ENCODE data around the gene ZEB1. TPM values are rescaled to one million over a fixed set of nuclear protein-coding genes. Genes with fewer than 3 reads are reported as not detected.

The ZEB1 gene
- total and polyA plus RNA-seq, 2 of the 4 experiments (the other 2 are of a cell fraction) = 23.7 to 108 TPM

DNA sequence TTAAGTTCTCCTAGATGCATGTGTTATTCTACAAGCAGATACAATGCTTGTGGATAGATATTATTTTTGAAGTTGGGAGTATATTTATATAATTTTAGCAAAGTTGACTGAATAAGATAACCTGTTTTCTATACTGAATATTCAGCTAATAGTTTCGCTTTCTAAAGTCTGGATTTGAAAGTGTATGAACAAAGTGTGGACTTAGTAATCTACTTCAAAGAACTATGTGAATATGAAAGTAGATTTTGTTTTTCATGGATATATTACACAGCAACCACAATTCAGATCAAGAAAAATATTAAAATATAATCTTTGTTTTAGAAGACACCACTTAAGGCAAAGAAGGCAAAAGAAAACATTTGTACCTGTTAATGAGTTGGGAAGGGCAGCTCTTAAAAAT, 78.8 kb downstream of the ZEB1 start:
- H2AK5ac ChIP-seq (ENCODE audit: low read depth, low read length) = no peak overlapping the region
- ChIA-PET CTCF (no interaction called here), POLR2A (ENCODE audit: unreplicated experiment) (no interaction called here)
- no peak overlapping the region for H3K4ac ChIP-seq (ENCODE audit: low read depth, low read length)
- no peaks in the 10 kb centered on the region for H3K27me3 ChIP-seq (ENCODE audit: control insufficient read depth, insufficient read depth, low read length)
- intact Hi-C loops (cut with micrococcal nuclease) = no loop called here
- no peak overlapping the region for H3K4me3 ChIP-seq (ENCODE audit: insufficient read depth, low read depth, low read length)
- no peak overlapping the region for H4K5ac ChIP-seq (ENCODE audit: low read depth, low read length)
- H3K9me1 ChIP-seq (ENCODE audit: insufficient read depth, low read length) = peaks cover 8% of the 10 kb centered on the region
- H3K9me3 ChIP-seq (ENCODE audit: control insufficient read depth, insufficient read depth, low read length) = no peaks in the 10 kb centered on the region
- H3K4me1 ChIP-seq (ENCODE audit: control insufficient read depth, insufficient read depth, low read length) = peaks cover 5% of the 10 kb centered on the region; the same call in 1 of the 2 replicates
- H2BK15ac ChIP-seq (ENCODE audit: low read depth, low read length) = no peak overlapping the region
- TF ChIP-seq NFE2L2 (IDR thresholded peaks at IDR 0.05; ENCODE audit: low read depth, low read length) = no peak
- TF ChIP-seq POLR2A (IDR thresholded peaks at IDR 0.05; ENCODE audit: low read depth, low read length) = no peak
- TF ChIP-seq RCOR1 (IDR thresholded peaks at IDR 0.05; ENCODE audit: insufficient replicate concordance, low read length) = no peak
- TF ChIP-seq, protein P1, sequence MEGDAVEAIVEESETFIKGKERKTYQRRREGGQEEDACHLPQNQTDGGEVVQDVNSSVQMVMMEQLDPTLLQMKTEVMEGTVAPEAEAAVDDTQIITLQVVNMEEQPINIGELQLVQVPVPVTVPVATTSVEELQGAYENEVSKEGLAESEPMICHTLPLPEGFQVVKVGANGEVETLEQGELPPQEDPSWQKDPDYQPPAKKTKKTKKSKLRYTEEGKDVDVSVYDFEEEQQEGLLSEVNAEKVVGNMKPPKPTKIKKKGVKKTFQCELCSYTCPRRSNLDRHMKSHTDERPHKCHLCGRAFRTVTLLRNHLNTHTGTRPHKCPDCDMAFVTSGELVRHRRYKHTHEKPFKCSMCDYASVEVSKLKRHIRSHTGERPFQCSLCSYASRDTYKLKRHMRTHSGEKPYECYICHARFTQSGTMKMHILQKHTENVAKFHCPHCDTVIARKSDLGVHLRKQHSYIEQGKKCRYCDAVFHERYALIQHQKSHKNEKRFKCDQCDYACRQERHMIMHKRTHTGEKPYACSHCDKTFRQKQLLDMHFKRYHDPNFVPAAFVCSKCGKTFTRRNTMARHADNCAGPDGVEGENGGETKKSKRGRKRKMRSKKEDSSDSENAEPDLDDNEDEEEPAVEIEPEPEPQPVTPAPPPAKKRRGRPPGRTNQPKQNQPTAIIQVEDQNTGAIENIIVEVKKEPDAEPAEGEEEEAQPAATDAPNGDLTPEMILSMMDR (conservative IDR thresholded peaks at IDR 0.05; ENCODE audit: low read depth, low read length) = no peak
- TF ChIP-seq, protein P2, sequence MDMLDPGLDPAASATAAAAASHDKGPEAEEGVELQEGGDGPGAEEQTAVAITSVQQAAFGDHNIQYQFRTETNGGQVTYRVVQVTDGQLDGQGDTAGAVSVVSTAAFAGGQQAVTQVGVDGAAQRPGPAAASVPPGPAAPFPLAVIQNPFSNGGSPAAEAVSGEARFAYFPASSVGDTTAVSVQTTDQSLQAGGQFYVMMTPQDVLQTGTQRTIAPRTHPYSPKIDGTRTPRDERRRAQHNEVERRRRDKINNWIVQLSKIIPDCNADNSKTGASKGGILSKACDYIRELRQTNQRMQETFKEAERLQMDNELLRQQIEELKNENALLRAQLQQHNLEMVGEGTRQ (IDR thresholded peaks at IDR 0.05; ENCODE audit: low read depth, low read length) = no peak
- TF ChIP-seq CEBPB (IDR thresholded peaks at IDR 0.05; ENCODE audit: low read depth, low read length) = no peak
- no peak for TF ChIP-seq RFX5 (IDR thresholded peaks at IDR 0.05; ENCODE audit: low read depth, low read length)
- TF ChIP-seq MAZ (IDR thresholded peaks at IDR 0.05; ENCODE audit: borderline replicate concordance, low read depth, low read length) = no peak
- TF ChIP-seq, protein P3, sequence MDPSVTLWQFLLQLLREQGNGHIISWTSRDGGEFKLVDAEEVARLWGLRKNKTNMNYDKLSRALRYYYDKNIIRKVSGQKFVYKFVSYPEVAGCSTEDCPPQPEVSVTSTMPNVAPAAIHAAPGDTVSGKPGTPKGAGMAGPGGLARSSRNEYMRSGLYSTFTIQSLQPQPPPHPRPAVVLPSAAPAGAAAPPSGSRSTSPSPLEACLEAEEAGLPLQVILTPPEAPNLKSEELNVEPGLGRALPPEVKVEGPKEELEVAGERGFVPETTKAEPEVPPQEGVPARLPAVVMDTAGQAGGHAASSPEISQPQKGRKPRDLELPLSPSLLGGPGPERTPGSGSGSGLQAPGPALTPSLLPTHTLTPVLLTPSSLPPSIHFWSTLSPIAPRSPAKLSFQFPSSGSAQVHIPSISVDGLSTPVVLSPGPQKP (IDR thresholded peaks at IDR 0.05; ENCODE audit: borderline replicate concordance, low read depth, low read length) = no peak
- no peak for TF ChIP-seq BHLHE40 (IDR thresholded peaks at IDR 0.05; ENCODE audit: low read depth, low read length)
- TF ChIP-seq MAFK (IDR thresholded peaks at IDR 0.05; ENCODE audit: low read depth, low read length) = no peak
- no peak for TF ChIP-seq CHD1 (IDR thresholded peaks at IDR 0.05; ENCODE audit: low read depth, low read length)
- no peak for TF ChIP-seq MXI1 (IDR thresholded peaks at IDR 0.05; ENCODE audit: borderline replicate concordance, low read depth, low read length)
- TF ChIP-seq RAD21 (IDR thresholded peaks at IDR 0.05; ENCODE audit: low read length) = no peak
- TF ChIP-seq FOS (IDR thresholded peaks at IDR 0.05; ENCODE audit: low read depth, low read length) = no peak
- no peak for TF ChIP-seq SMC3 (IDR thresholded peaks at IDR 0.05; ENCODE audit: low read depth, low read length)
- no peak overlapping the region for H3K4me2 ChIP-seq (ENCODE audit: low read depth, low read length)
- ATAC-seq (ENCODE audit: low read depth) (no peak), DNase-seq (no peak)
- WGBS, 2 experiments (ENCODE audit: extremely low coverage in 2 of 2, insufficient read length in 1 of 2) = no CpG with 5 or more reads among the region's 1 CpG
- H4K8ac ChIP-seq (ENCODE audit: low read depth in 2 of 2, low read length in 2 of 2) = no peak overlapping the region
- no peak overlapping the region for H3K18ac ChIP-seq (ENCODE audit: low read depth, low read length)
- no peak overlapping the region for H2AFZ ChIP-seq (replicated peaks; ENCODE audit: low read length, poor library complexity)
- no peak overlapping the region for H2AK9ac ChIP-seq (replicated peaks; ENCODE audit: low read depth, low read length, poor library complexity)
- no peak overlapping the region for H3K14ac ChIP-seq (replicated peaks; ENCODE audit: low read depth, low read length)
- no TSS peak for BruUV-seq (replicated peaks)
- no peak overlapping the region for H2BK20ac ChIP-seq (ENCODE audit: low read depth, low read length)
- no peak overlapping the region for H4K91ac ChIP-seq (ENCODE audit: insufficient read depth, low read depth, low read length)
- peaks cover 28 to 70% of the 10 kb centered on the region in 2 experiments for H3K79me1 ChIP-seq (ENCODE audit: low read depth in 1 of 2, low read length in 2 of 2)
- no peak overlapping the region for H3K9ac ChIP-seq (ENCODE audit: low read depth, low read length)
- in situ Hi-C loops (cut with MboI; ENCODE audit: low sequenced_read_pairs) = no loop called here
- no peak overlapping the region for H3K56ac ChIP-seq (ENCODE audit: extremely low read depth, insufficient read depth, low read length)
- no peak overlapping the region for H2BK5ac ChIP-seq (ENCODE audit: low read depth, low read length, poor library complexity, severe bottlenecking)
- H3K23ac ChIP-seq (ENCODE audit: low read depth, low read length) = no peak overlapping the region
- no peak overlapping the region for H3K27ac ChIP-seq (ENCODE audit: insufficient read depth, low read length)
- peaks cover 70% of the 10 kb centered on the region; the same call in 1 of the 2 replicates for H4K20me1 ChIP-seq (ENCODE audit: insufficient read depth, low read length)
- peaks cover 4% of the 10 kb centered on the region; the same call in 1 of the 2 replicates for H3K36me3 ChIP-seq (ENCODE audit: control insufficient read depth, insufficient read depth, low read length)
- dilution Hi-C loops (cut with HindIII; ENCODE audit: low sequenced_read_pairs, unreplicated experiment) = no loop called here
- no peak overlapping the region for H2BK120ac ChIP-seq (ENCODE audit: low read depth, low read length)
